Measurements from ENCODE around the gene ARHGAP40. TPM values are rescaled to one million over a fixed set of nuclear protein-coding genes. Genes with fewer than 3 reads are reported as not detected.
"Not testable (repeated sequence)": the region's sequence is repeated elsewhere in the genome, so short reads cannot be mapped to it uniquely, and the experiment has no call there.

Gene ARHGAP40
- total and polyA plus RNA-seq, 2 experiments from 2014 or later, result 0.21 TPM; not detected in 1

- not testable (repeated sequence) for H3K36me3 ChIP-seq (ENCODE audit: insufficient read depth); H3K4me3 Mint-ChIP-seq; H3K4me1 Mint-ChIP-seq; ATAC-seq; H3K27ac ChIP-seq (ENCODE audit: low read depth); H4K20me1 ChIP-seq (replicated peaks; ENCODE audit: insufficient read depth); H3K9me2 ChIP-seq (ENCODE audit: insufficient read depth); DNase-seq (ENCODE audit: low spot score); H3F3A ChIP-seq (replicated peaks; ENCODE audit: low read depth); H2AFZ ChIP-seq; H3K79me2 ChIP-seq (replicated peaks; ENCODE audit: insufficient read depth); H3K27me3 Mint-ChIP-seq (ENCODE audit: insufficient read depth, low read depth, poor library complexity); H3K4me2 ChIP-seq; H3K27me3 ChIP-seq (ENCODE audit: insufficient read depth); H3K4me1 ChIP-seq (ENCODE audit: insufficient read depth); H3K27ac Mint-ChIP-seq; H3K4me3 ChIP-seq
- Mint-ChIP-seq H3K36me3 (ENCODE audit: low read depth) (peaks cover 10% of the 10 kb centered on the region), H3K9me3 (peaks cover 14% of the 10 kb centered on the region)
These were observed 5.7 kb upstream of the ARHGAP40 start for GRCh38 chr20:38595886-38596285.

- Histone ChIP-seq H3K79me2 (replicated peaks; ENCODE audit: insufficient read depth) (no peaks in the 10 kb centered on the region), H3K4me1 (ENCODE audit: insufficient read depth) (peaks cover 11% of the 10 kb centered on the region; the same call in 1 of the 2 replicates), H3K27me3 (ENCODE audit: insufficient read depth) (peaks cover 22% of the 10 kb centered on the region), H2AFZ (no peak overlapping the region), H4K20me1 (replicated peaks; ENCODE audit: insufficient read depth) (no peaks in the 10 kb centered on the region), H3F3A (replicated peaks; ENCODE audit: low read depth) (no peaks in the 10 kb centered on the region), H3K36me3 (ENCODE audit: insufficient read depth) (no peaks in the 10 kb centered on the region), H3K9me2 (ENCODE audit: insufficient read depth) (no peaks in the 10 kb centered on the region), H3K27ac (ENCODE audit: low read depth) (no peak overlapping the region), H3K4me2 (no peak overlapping the region; the same call in 1 of the 2 replicates), H3K4me3 (no peak overlapping the region)
- peaks cover 14% of the 10 kb centered on the region for H3K9me3 Mint-ChIP-seq
- H3K27ac Mint-ChIP-seq, result no peak overlapping the region
- peaks cover 6% of the 10 kb centered on the region for H3K27me3 Mint-ChIP-seq (ENCODE audit: insufficient read depth, low read depth, poor library complexity)
- ATAC-seq (peak; percentile 32), DNase-seq (ENCODE audit: low spot score) (no peak)
- peaks cover 16% of the 10 kb centered on the region for H3K4me1 Mint-ChIP-seq
- no peak overlapping the region for H3K4me3 Mint-ChIP-seq
- H3K36me3 Mint-ChIP-seq (ENCODE audit: low read depth), result peaks cover 10% of the 10 kb centered on the region
- TF ChIP-seq ZNF331 (CRISPR knock-in tag; IDR thresholded peaks at IDR 0.05; ENCODE audit: low read depth), result no peak
- TF ChIP-seq ETS1 (IDR thresholded peaks at IDR 0.05), result no peak
- TF ChIP-seq CREB1 (CRISPR knock-in tag; IDR thresholded peaks at IDR 0.05; ENCODE audit: low read depth), result no peak
- no peak for TF ChIP-seq POLR2AphosphoS5 (IDR thresholded peaks at IDR 0.05; ENCODE audit: low read depth)
- no peak for TF ChIP-seq NANOG (IDR thresholded peaks at IDR 0.05; ENCODE audit: borderline replicate concordance)
- TF ChIP-seq ZNF114 (CRISPR knock-in tag; IDR thresholded peaks at IDR 0.05), result no peak
- no peak for TF ChIP-seq ZNF462 (CRISPR knock-in tag; IDR thresholded peaks at IDR 0.05)
- TF ChIP-seq EZH2 (IDR thresholded peaks at IDR 0.05; ENCODE audit: low read depth, unreplicated experiment), result no peak
- TF ChIP-seq REST (IDR thresholded peaks at IDR 0.05; ENCODE audit: unreplicated experiment), result no peak
- no peak for TF ChIP-seq STAT1 (IDR thresholded peaks at IDR 0.05; ENCODE audit: unreplicated experiment)
These were observed 2.2 kb upstream of the ARHGAP40 start for GRCh38 chr20:38599410-38599882.
